Measurements from ENCODE around the gene GIT1. TPM values are rescaled to one million over a fixed set of nuclear protein-coding genes. Genes with fewer than 3 reads are reported as not detected.

GIT1 gene
- total RNA-seq, 1 experiment from 2014 or later: 16.8 TPM

- H3K4me3 ChIP-seq: no peak overlapping the region
- no peaks in the 10 kb centered on the region for H3K27me3 ChIP-seq (replicated peaks)
- H3K4me1 ChIP-seq (replicated peaks): peaks cover 3% of the 10 kb centered on the region; the same call in 1 of the 2 replicates
- H3K36me3 ChIP-seq: peaks cover 75% of the 10 kb centered on the region
- no peak overlapping the region for H3K27ac ChIP-seq
- DNase-seq (ENCODE audit: low read depth in 1 of 2, low spot score in 2 of 2): peak in 1 of 2 experiments; percentile 35
- no peaks in the 10 kb centered on the region; the same call in 1 of the 2 replicates for H3K9me3 ChIP-seq (replicated peaks)
These were observed 12.5 kb downstream of the GIT1 start for GRCh38 chr17:29577001-29577370.

GRCh38 chr17:29576214-29577000 lies 13.0 kb downstream of the GIT1 start:
- Histone ChIP-seq H3K27me3 (replicated peaks) (no peaks in the 10 kb centered on the region), H3K4me3 (no peak overlapping the region), H3K9me3 (replicated peaks) (no peaks in the 10 kb centered on the region; the same call in 1 of the 2 replicates), H3K27ac (no peak overlapping the region), H3K36me3 (peaks cover 76% of the 10 kb centered on the region), H3K4me1 (replicated peaks) (peaks cover 3% of the 10 kb centered on the region; the same call in 1 of the 2 replicates)
- peak in 1 of 2 experiments; percentile 37 for DNase-seq (ENCODE audit: low read depth in 1 of 2, low spot score in 2 of 2)

GRCh38 chr17:29575511-29576213 lies 13.8 kb downstream of the GIT1 start:
- Histone ChIP-seq H3K36me3 (peaks cover 73% of the 10 kb centered on the region), H3K4me1 (replicated peaks) (peaks cover 3% of the 10 kb centered on the region; the same call in 1 of the 2 replicates), H3K9me3 (replicated peaks) (no peaks in the 10 kb centered on the region; the same call in 1 of the 2 replicates), H3K4me3 (no peak overlapping the region), H3K27me3 (replicated peaks) (no peaks in the 10 kb centered on the region), H3K27ac (no peak overlapping the region)
- peak in 1 of 2 experiments; percentile 33 for DNase-seq (ENCODE audit: low read depth in 1 of 2, low spot score in 2 of 2)

- Histone ChIP-seq H3K27me3 (replicated peaks) (no peaks in the 10 kb centered on the region), H3K9me3 (replicated peaks) (no peaks in the 10 kb centered on the region), H3K4me1 (replicated peaks) (no peaks in the 10 kb centered on the region; the same call in 1 of the 2 replicates), H3K27ac (no peak overlapping the region), H3K36me3 (peaks cover 68% of the 10 kb centered on the region), H3K4me3 (no peak overlapping the region)
- DNase-seq (ENCODE audit: low read depth in 1 of 2, low spot score in 2 of 2): peak in 1 of 2 experiments; percentile 38
These were observed 14.5 kb downstream of the GIT1 start for GRCh38 chr17:29574732-29575510.

GRCh38 chr17:29573871-29574731 lies 15.3 kb downstream of the GIT1 start:
- Histone ChIP-seq H3K27me3 (replicated peaks) (no peaks in the 10 kb centered on the region), H3K36me3 (peaks cover 69% of the 10 kb centered on the region), H3K27ac (no peak overlapping the region), H3K9me3 (replicated peaks) (no peaks in the 10 kb centered on the region), H3K4me1 (replicated peaks) (peaks cover 5% of the 10 kb centered on the region), H3K4me3 (no peak overlapping the region)
- no peak for DNase-seq (ENCODE audit: low read depth in 1 of 2, low spot score in 2 of 2)

GRCh38 chr17:29573558-29573869 lies 15.9 kb downstream of the GIT1 start:
- H3K27ac ChIP-seq: no peak overlapping the region
- no peaks in the 10 kb centered on the region for H3K9me3 ChIP-seq (replicated peaks)
- H3K36me3 ChIP-seq: peaks cover 74% of the 10 kb centered on the region
- DNase-seq (ENCODE audit: low read depth in 1 of 2, low spot score in 2 of 2): no peak
- H3K4me3 ChIP-seq: no peak overlapping the region
- no peaks in the 10 kb centered on the region for H3K27me3 ChIP-seq (replicated peaks)
- H3K4me1 ChIP-seq (replicated peaks): peaks cover 9% of the 10 kb centered on the region

GRCh38 chr17:29572691-29573557 lies 16.5 kb downstream of the GIT1 start:
- Histone ChIP-seq H3K27me3 (replicated peaks) (no peaks in the 10 kb centered on the region), H3K27ac (no peak overlapping the region), H3K4me1 (replicated peaks) (peaks cover 12% of the 10 kb centered on the region), H3K9me3 (replicated peaks) (no peaks in the 10 kb centered on the region), H3K36me3 (peaks cover 69% of the 10 kb centered on the region), H3K4me3 (no peak overlapping the region)
- DNase-seq (ENCODE audit: low read depth in 1 of 2, low spot score in 2 of 2): peak in 1 of 2 experiments; percentile 39

- Histone ChIP-seq H3K27ac (no peak overlapping the region), H3K4me3 (no peak overlapping the region), H3K36me3 (peaks cover 60% of the 10 kb centered on the region), H3K9me3 (replicated peaks) (no peaks in the 10 kb centered on the region), H3K4me1 (replicated peaks) (peaks cover 20% of the 10 kb centered on the region), H3K27me3 (replicated peaks) (no peaks in the 10 kb centered on the region)
- no peak for DNase-seq (ENCODE audit: low read depth in 1 of 2, low spot score in 2 of 2)
These were observed 17.4 kb downstream of the GIT1 start for GRCh38 chr17:29571883-29572681.

- Histone ChIP-seq H3K9me3 (replicated peaks) (no peaks in the 10 kb centered on the region), H3K27ac (no peak overlapping the region), H3K36me3 (peaks cover 54% of the 10 kb centered on the region), H3K4me1 (replicated peaks) (peaks cover 23% of the 10 kb centered on the region), H3K27me3 (replicated peaks) (no peaks in the 10 kb centered on the region), H3K4me3 (no peak overlapping the region)
- no peak for DNase-seq (ENCODE audit: low read depth in 1 of 2, low spot score in 2 of 2)
These were observed 18.0 kb downstream of the GIT1 start for GRCh38 chr17:29571486-29571882.

- DNase-seq (ENCODE audit: low read depth in 1 of 2, low spot score in 2 of 2): peak in 1 of 2 experiments; percentile 33
- H3K9me3 ChIP-seq (replicated peaks): no peaks in the 10 kb centered on the region
- peaks cover 45% of the 10 kb centered on the region for H3K36me3 ChIP-seq
- no peak overlapping the region for H3K4me3 ChIP-seq
- no peaks in the 10 kb centered on the region for H3K27me3 ChIP-seq (replicated peaks)
- H3K4me1 ChIP-seq (replicated peaks): peaks cover 29% of the 10 kb centered on the region
- no peak overlapping the region for H3K27ac ChIP-seq
These were observed 18.9 kb downstream of the GIT1 start for GRCh38 chr17:29570521-29570920.

- Histone ChIP-seq H3K4me1 (replicated peaks) (peaks cover 29% of the 10 kb centered on the region), H3K4me3 (peak overlapping the region; percentile 84), H3K27me3 (replicated peaks) (no peaks in the 10 kb centered on the region), H3K27ac (no peak overlapping the region; the same call in 1 of the 2 replicates), H3K9me3 (replicated peaks) (no peaks in the 10 kb centered on the region), H3K36me3 (peaks cover 33% of the 10 kb centered on the region)
- peak in 1 of 2 experiments; percentile 12 for DNase-seq (ENCODE audit: low read depth in 1 of 2, low spot score in 2 of 2)
These were observed 20.1 kb downstream of the GIT1 start for GRCh38 chr17:29569245-29569950.
